Measurements from ENCODE around the gene CLTCL1.

- TF ChIP-seq, protein P1, sequence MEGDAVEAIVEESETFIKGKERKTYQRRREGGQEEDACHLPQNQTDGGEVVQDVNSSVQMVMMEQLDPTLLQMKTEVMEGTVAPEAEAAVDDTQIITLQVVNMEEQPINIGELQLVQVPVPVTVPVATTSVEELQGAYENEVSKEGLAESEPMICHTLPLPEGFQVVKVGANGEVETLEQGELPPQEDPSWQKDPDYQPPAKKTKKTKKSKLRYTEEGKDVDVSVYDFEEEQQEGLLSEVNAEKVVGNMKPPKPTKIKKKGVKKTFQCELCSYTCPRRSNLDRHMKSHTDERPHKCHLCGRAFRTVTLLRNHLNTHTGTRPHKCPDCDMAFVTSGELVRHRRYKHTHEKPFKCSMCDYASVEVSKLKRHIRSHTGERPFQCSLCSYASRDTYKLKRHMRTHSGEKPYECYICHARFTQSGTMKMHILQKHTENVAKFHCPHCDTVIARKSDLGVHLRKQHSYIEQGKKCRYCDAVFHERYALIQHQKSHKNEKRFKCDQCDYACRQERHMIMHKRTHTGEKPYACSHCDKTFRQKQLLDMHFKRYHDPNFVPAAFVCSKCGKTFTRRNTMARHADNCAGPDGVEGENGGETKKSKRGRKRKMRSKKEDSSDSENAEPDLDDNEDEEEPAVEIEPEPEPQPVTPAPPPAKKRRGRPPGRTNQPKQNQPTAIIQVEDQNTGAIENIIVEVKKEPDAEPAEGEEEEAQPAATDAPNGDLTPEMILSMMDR (IDR thresholded peaks at IDR 0.05) = no peak
- no peak for TF ChIP-seq POLR2A (IDR thresholded peaks at IDR 0.05)
These were observed 114.1 kb downstream of the CLTCL1 start for GRCh38 chr22:19177164-19178064.

Data from prostate gland (tissue), 2 donors.